A673 (cell line): ENCODE results near the gene PCDHA11. TPM values are rescaled to one million over a fixed set of nuclear protein-coding genes. Genes with fewer than 3 reads are reported as not detected.
A peak's percentile ranks its signal among the peaks of the same experiment; 100 is the strongest.

ENCODE experiments used
- BruUV-seq: library from RNA; stranded (reverse); fragments of 400-500 nt; replicated peaks from 2 replicates; lab custom pipeline; 2021; lab: Mats Ljungman, UMichigan
- CTCF ChIA-PET: fragments of 300-600 bp; sonication (Branson Sonifier 250); formaldehyde crosslinking; loops from one replicate; lab custom pipeline; 2022; ENCODE audit warnings: antibody characterized with exemption; lab: Charles Lee
- POLR2A ChIA-PET: fragments of 300-600 bp; sonication (Branson Sonifier 250); formaldehyde crosslinking; loops from one replicate; lab custom pipeline; 2022; ENCODE audit warnings: antibody characterized with exemption; ENCODE audit not compliant: low non-redundant PET; lab: Charles Lee
- DNase-seq: peaks from one replicate; pipeline ENCODE4 v3.0.0-alpha.2; 2015; ENCODE audit warnings: low spot score
- H3K27ac ChIP-seq: fragments of 200-600 bp; sonication (generic); 2 replicates; pipeline ENCODE4 v1.5.1; 2016; ENCODE audit warnings: mixed run types, low read depth, mild to moderate bottlenecking, mixed read lengths, antibody characterized with exemption, low read length; ENCODE audit not compliant: poor library complexity, severe bottlenecking
- H3K27me3 ChIP-seq: fragments of 200-600 bp; sonication (generic); replicated peaks from 2 replicates; pipeline ENCODE4 v1.6.1; 2017; ENCODE audit warnings: mixed run types, low read depth, mild to moderate bottlenecking, mixed read lengths, antibody characterized with exemption, low read length; ENCODE audit not compliant: insufficient read depth, poor library complexity
- H3K36me3 ChIP-seq: fragments of 200-600 bp; sonication (generic); 2 replicates; pipeline ENCODE4 v1.6.1; 2016; ENCODE audit warnings: mixed run types, mild to moderate bottlenecking, mixed read lengths, antibody characterized with exemption, low read length; ENCODE audit not compliant: insufficient read depth, poor library complexity, severe bottlenecking
- H3K4me1 ChIP-seq: fragments of 200-600 bp; sonication (generic); 2 replicates; pipeline ENCODE4 v1.6.1; 2017; ENCODE audit warnings: mixed run types, mild to moderate bottlenecking, mixed read lengths, antibody characterized with exemption, low read length; ENCODE audit not compliant: insufficient read depth, poor library complexity, severe bottlenecking
- H3K4me3 ChIP-seq: fragments of 200-600 bp; sonication (generic); 2 replicates; pipeline ENCODE4 v1.5.1; 2016; ENCODE audit warnings: low read depth, mixed run types, mild to moderate bottlenecking, mixed read lengths, low read length; ENCODE audit not compliant: poor library complexity, severe bottlenecking
- H3K9me3 ChIP-seq: fragments of 200-600 bp; sonication (generic); 2 replicates; pipeline ENCODE4 v1.6.1; 2016; ENCODE audit warnings: mixed run types, low read depth, mild to moderate bottlenecking, mixed read lengths, antibody characterized with exemption, low read length; ENCODE audit not compliant: poor library complexity, severe bottlenecking
- EZH2 ChIP-seq: fragments of 200-600 bp; sonication (generic); IDR thresholded peaks from 2 replicates; pipeline ENCODE4 v1.6.1; 2017; ENCODE audit warnings: borderline replicate concordance, low read depth, mild to moderate bottlenecking, mixed read lengths, antibody characterized with exemption, low read length; ENCODE audit not compliant: poor library complexity, severe bottlenecking
- intact Hi-C: fragments of 100-400 bp; cut with micrococcal nuclease; formaldehyde crosslinking; loops from one replicate; pipeline ENCODE4 v1.10.0; 2022; ENCODE audit not compliant: unreplicated experiment
- total RNA-seq: library from RNA; stranded (reverse); gene quantifications from 2 replicates; pipeline ENCODE4 v1.2.3, GENCODE V29; 2021
- TF ChIP-seq, protein P1 (sequence below): fragments of 300-800, 200-600 bp; sonication (generic); conservative IDR thresholded peaks from 2 replicates; pipeline ENCODE4 v1.5.1; 2017; ENCODE audit warnings: low read depth, mild to moderate bottlenecking, antibody characterized with exemption, low read length, moderate library complexity, mixed read lengths

Gene PCDHA11
- total RNA-seq, 1 experiment from 2014 or later = 15.5 TPM

DNA sequence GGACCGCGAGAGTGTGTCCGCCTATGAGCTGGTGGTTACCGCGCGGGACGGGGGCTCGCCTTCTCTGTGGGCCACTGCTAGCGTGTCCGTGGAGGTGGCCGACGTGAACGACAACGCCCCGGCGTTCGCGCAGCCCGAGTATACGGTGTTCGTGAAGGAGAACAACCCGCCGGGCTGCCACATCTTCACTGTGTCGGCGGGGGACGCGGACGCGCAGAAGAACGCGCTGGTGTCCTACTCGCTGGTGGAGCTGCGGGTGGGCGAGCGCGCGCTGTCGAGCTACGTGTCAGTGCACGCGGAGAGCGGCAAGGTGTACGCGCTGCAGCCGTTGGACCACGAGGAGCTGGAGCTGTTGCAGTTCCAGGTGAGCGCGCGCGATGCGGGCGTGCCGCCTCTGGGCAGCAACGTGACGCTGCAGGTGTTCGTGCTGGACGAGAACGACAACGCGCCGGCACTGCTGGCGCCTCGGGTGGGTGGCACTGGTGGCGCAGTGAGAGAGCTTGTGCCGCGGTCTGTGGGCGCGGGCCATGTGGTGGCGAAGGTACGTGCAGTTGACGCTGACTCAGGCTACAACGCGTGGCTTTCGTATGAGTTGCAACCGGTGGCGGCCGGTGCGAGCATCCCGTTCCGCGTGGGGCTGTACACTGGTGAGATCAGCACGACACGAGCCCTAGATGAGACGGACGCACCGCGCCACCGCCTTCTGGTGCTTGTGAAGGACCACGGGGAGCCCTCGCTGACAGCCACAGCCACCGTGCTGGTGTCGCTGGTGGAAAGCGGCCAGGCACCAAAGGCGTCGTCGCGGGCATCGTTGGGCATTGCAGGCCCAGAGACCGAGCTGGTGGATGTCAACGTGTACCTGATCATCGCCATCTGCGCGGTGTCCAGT, 32.9 kb upstream of the PCDHA11 start:
- Histone ChIP-seq H3K9me3 (peaks cover 11% of the 10 kb centered on the region), H3K36me3 (no peaks in the 10 kb centered on the region), H3K27ac (no peak overlapping the region), H3K4me1 (no peaks in the 10 kb centered on the region), H3K27me3 (no peaks in the 10 kb centered on the region), H3K4me3 (no peak overlapping the region)
- no peak for DNase-seq
- intact Hi-C loops = no loop called here
- ChIA-PET POLR2A (no interaction called here), CTCF (no interaction called here)
- TF ChIP-seq EZH2 = no peak
- TF ChIP-seq, protein P1, sequence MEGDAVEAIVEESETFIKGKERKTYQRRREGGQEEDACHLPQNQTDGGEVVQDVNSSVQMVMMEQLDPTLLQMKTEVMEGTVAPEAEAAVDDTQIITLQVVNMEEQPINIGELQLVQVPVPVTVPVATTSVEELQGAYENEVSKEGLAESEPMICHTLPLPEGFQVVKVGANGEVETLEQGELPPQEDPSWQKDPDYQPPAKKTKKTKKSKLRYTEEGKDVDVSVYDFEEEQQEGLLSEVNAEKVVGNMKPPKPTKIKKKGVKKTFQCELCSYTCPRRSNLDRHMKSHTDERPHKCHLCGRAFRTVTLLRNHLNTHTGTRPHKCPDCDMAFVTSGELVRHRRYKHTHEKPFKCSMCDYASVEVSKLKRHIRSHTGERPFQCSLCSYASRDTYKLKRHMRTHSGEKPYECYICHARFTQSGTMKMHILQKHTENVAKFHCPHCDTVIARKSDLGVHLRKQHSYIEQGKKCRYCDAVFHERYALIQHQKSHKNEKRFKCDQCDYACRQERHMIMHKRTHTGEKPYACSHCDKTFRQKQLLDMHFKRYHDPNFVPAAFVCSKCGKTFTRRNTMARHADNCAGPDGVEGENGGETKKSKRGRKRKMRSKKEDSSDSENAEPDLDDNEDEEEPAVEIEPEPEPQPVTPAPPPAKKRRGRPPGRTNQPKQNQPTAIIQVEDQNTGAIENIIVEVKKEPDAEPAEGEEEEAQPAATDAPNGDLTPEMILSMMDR = no peak
- BruUV-seq = no TSS peak

DNA sequence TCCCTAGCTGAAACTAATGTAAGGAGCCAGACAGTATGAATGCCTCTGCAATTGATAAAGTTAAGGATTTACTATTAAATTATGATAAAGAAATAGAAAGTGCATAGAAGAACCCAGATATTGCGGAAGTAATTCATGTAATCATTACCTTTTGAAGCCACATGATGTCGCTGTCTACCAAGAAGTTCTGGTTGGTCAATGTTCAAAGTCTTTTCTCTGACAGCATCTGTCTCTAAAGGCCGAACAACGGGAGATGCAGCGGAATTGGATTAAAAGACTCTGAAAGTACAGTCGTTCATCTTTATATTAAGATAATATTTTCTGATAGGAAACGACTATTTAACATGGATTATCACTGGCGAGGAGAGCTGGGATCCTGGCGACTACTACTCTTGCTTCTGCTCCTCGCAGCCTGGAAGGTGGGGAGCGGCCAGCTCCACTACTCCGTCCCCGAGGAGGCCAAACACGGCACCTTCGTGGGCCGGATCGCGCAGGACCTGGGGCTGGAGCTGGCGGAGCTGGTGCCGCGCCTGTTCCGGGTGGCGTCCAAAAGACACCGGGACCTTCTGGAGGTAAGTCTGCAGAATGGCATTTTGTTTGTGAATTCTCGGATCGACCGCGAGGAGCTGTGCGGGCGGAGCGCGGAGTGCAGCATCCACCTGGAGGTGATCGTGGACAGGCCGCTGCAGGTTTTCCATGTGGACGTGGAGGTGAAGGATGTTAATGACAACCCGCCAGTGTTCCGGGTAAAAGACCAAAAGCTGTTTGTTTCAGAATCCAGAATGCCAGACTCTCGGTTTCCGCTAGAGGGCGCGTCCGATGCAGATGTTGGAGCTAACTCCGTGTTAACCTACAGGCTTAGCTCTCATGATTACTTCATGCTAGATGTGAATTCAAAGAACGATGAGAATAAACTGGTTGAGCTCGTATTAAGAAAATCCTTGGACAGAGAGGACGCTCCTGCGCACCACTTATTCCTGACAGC, 27.5 kb upstream of the PCDHA11 start, which contains the start of gene PCDHA8:
TSS of gene PCDHA8 (plus strand) at position 210 of the 985 bp plus-strand sequence. CDS start at position 345, 135 bp downstream.
- Histone ChIP-seq H3K4me1 (no peaks in the 10 kb centered on the region), H3K36me3 (no peaks in the 10 kb centered on the region), H3K27ac (no peak within 1 kb of the TSS), H3K27me3 (no peaks in the 10 kb centered on the region), H3K4me3 (peak within 1 kb of the TSS; percentile 52), H3K9me3 (no peaks in the 10 kb centered on the region)
- CTCF ChIA-PET = interaction anchor here (0.6 to 1.8 kb wide), 12 partner anchors 10 to 199 kb away, joined by 3 to 13 read pairs (median 4); partner anchors contain the start of genes PCDHA10, PCDHA12, PCDHA13 and PCDHA5
- POLR2A ChIA-PET = interaction anchor here (0.6 kb wide), 1 partner anchor 232 kb away, joined by 3 read pairs; no protein-coding TSS in a partner anchor
- BruUV-seq = no TSS peak
- DNase-seq = peak; percentile 76
- intact Hi-C loops = no loop called here
- TF ChIP-seq EZH2 = no peak
- TF ChIP-seq, protein P1 = peak; percentile 71
